H9 (cell line): Measurements from ENCODE around the gene CD209. TPM values are rescaled to one million over a fixed set of nuclear protein-coding genes. Genes with fewer than 3 reads are reported as not detected.

Experiments used
- DNase-seq: peaks from one replicate; pipeline ENCODE4 v3.0.0-alpha.2; 2017
- H2AFZ ChIP-seq: one replicate; pipeline ENCODE4 v1.6.1; 2013; ENCODE audit warnings: mild to moderate bottlenecking, low read length, control low read depth, moderate library complexity
- H2AK5ac ChIP-seq: 2 replicates; pipeline ENCODE4 v1.6.1; 2013; ENCODE audit warnings: low read length, control low read depth, mixed read lengths; ENCODE audit not compliant: insufficient read length
- H2BK120ac ChIP-seq: one replicate; pipeline ENCODE4 v1.6.1; 2013; ENCODE audit warnings: low read depth, mild to moderate bottlenecking, low read length, control low read depth, inconsistent platforms; ENCODE audit not compliant: poor library complexity, severe bottlenecking
- H2BK12ac ChIP-seq: 2 replicates; pipeline ENCODE4 v1.6.1; 2013; ENCODE audit warnings: low read length, control low read depth, mixed read lengths, low read depth; ENCODE audit not compliant: insufficient read length
- H2BK15ac ChIP-seq: 2 replicates; pipeline ENCODE4 v1.6.1; 2013; ENCODE audit warnings: low read depth, low read length, control low read depth
- H2BK20ac ChIP-seq: one replicate; pipeline ENCODE4 v1.6.1; 2013; ENCODE audit warnings: low read depth, mild to moderate bottlenecking, low read length, control low read depth, inconsistent platforms; ENCODE audit not compliant: poor library complexity, severe bottlenecking
- H2BK5ac ChIP-seq: 2 replicates; pipeline ENCODE4 v1.6.1; 2013; ENCODE audit warnings: low read length, control low read depth, mixed read lengths; ENCODE audit not compliant: insufficient read length
- H3K14ac ChIP-seq: 2 replicates; pipeline ENCODE4 v1.6.1; 2013; ENCODE audit warnings: low read length, control low read depth; ENCODE audit not compliant: insufficient read depth
- H3K18ac ChIP-seq: 2 replicates; pipeline ENCODE4 v1.6.1; 2013; ENCODE audit warnings: low read depth, mild to moderate bottlenecking, mixed read lengths, low read length, control low read depth; ENCODE audit not compliant: insufficient read length
- H3K23ac ChIP-seq: 2 replicates; pipeline ENCODE4 v1.6.1; 2013; ENCODE audit warnings: low read length, control low read depth, mixed read lengths, low read depth; ENCODE audit not compliant: insufficient read length
- H3K23me2 ChIP-seq: 2 replicates; pipeline ENCODE4 v1.6.1; 2013; ENCODE audit warnings: low read depth, mild to moderate bottlenecking, mixed read lengths, low read length, control low read depth; ENCODE audit not compliant: insufficient read length, poor library complexity, severe bottlenecking
- H3K27ac ChIP-seq: 2 replicates; pipeline ENCODE4 v1.5.1; 2013; ENCODE audit warnings: low read length, control low read depth, mixed read lengths, low read depth; ENCODE audit not compliant: insufficient read length
- H3K27me3 ChIP-seq: 2 replicates; pipeline ENCODE4 v1.6.1; 2013; ENCODE audit warnings: low read length, control low read depth, inconsistent platforms; ENCODE audit not compliant: insufficient read depth
- H3K4ac ChIP-seq: 2 replicates; pipeline ENCODE4 v1.6.1; 2013; ENCODE audit warnings: low read depth, mild to moderate bottlenecking, control low read depth, inconsistent platforms, low read length, moderate library complexity
- H3K4me1 ChIP-seq: 2 replicates; pipeline ENCODE4 v1.6.1; 2013; ENCODE audit warnings: low read length, control low read depth, inconsistent platforms; ENCODE audit not compliant: insufficient read depth
- H3K4me2 ChIP-seq: 2 replicates; pipeline ENCODE4 v1.6.1; 2013; ENCODE audit warnings: low read length, control low read depth, mixed read lengths; ENCODE audit not compliant: insufficient read length, insufficient read depth
- H3K56ac ChIP-seq: 2 replicates; pipeline ENCODE4 v1.6.1; 2013; ENCODE audit warnings: low read depth, mild to moderate bottlenecking, mixed read lengths, low read length, control low read depth; ENCODE audit not compliant: insufficient read length
- H3K79me1 ChIP-seq: 2 replicates; pipeline ENCODE4 v1.6.1; 2013; ENCODE audit warnings: low read depth, mild to moderate bottlenecking, moderate library complexity, low read length, control low read depth, inconsistent platforms; ENCODE audit not compliant: insufficient read depth, poor library complexity, severe bottlenecking
- H3K79me2 ChIP-seq: 2 replicates; pipeline ENCODE4 v1.6.1; 2013; ENCODE audit warnings: low read length, control low read depth, inconsistent platforms; ENCODE audit not compliant: insufficient read depth
- H3K9ac ChIP-seq: 2 replicates; pipeline ENCODE4 v1.6.1; 2013; ENCODE audit warnings: low read length, control low read depth, mixed read lengths; ENCODE audit not compliant: insufficient read length; ENCODE audit errors: extremely low read depth
- H3K9me3 ChIP-seq: one replicate; pipeline ENCODE4 v1.6.1; 2013; ENCODE audit warnings: low read depth, low read length, inconsistent platforms; ENCODE audit not compliant: control insufficient read depth
- H3T11ph ChIP-seq: one replicate; pipeline ENCODE4 v1.6.1; 2013; ENCODE audit warnings: mild to moderate bottlenecking, low read length, control low read depth, inconsistent platforms
- H4K20me1 ChIP-seq: one replicate; pipeline ENCODE4 v1.6.1; 2013; ENCODE audit not compliant: control insufficient read depth, insufficient read length, insufficient read depth
- H4K5ac ChIP-seq: 2 replicates; pipeline ENCODE4 v1.6.1; 2013; ENCODE audit warnings: low read depth, mild to moderate bottlenecking, mixed read lengths, low read length, control low read depth; ENCODE audit not compliant: insufficient read length
- H4K8ac ChIP-seq: replicated peaks from 2 replicates; pipeline ENCODE4 v1.6.1; 2013; ENCODE audit warnings: low read length, control low read depth, mixed read lengths, low read depth; ENCODE audit not compliant: insufficient read length
- H4K91ac ChIP-seq: 2 replicates; pipeline ENCODE4 v1.6.1; 2013; ENCODE audit warnings: low read depth, mild to moderate bottlenecking, moderate library complexity, mixed read lengths, low read length, control low read depth; ENCODE audit not compliant: insufficient read length
- H3K27ac Mint-ChIP-seq, 3 experiments: 2 replicates in 2 of 3; 3 replicates in 1 of 3; pipeline ENCODE4 v1.8.0; 2020 to 2021; ENCODE audit warnings: mixed read lengths in 3 of 3, mild to moderate bottlenecking in 1 of 3, moderate library complexity in 1 of 3
- H3K27me3 Mint-ChIP-seq: 2 replicates; pipeline ENCODE4 v1.8.0; 2021; ENCODE audit warnings: low read depth, mild to moderate bottlenecking, moderate library complexity, mixed read lengths
- H3K36me3 Mint-ChIP-seq, 3 experiments: 2 replicates in 2 of 3; 3 replicates in 1 of 3; pipeline ENCODE4 v1.8.0; 2020 to 2021; ENCODE audit warnings: low read depth in 3 of 3, mixed read lengths in 3 of 3; ENCODE audit not compliant: insufficient read depth in 1 of 3
- H3K4me1 Mint-ChIP-seq, 2 experiments: 2 replicates each; pipeline ENCODE4 v1.8.0; 2020; ENCODE audit warnings: mixed read lengths in 2 of 2
- H3K4me3 Mint-ChIP-seq, 2 experiments: 2 replicates in 1 of 2; 3 replicates in 1 of 2; pipeline ENCODE4 v1.8.0; 2020 to 2021; ENCODE audit warnings: mild to moderate bottlenecking in 2 of 2, mixed read lengths in 2 of 2, moderate library complexity in 1 of 2
- H3K9me3 Mint-ChIP-seq, 2 experiments: 2 replicates in 1 of 2; 3 replicates in 1 of 2; pipeline ENCODE4 v1.8.0; 2020; ENCODE audit warnings: mild to moderate bottlenecking in 2 of 2, mixed read lengths in 2 of 2, moderate library complexity in 1 of 2
- CTCF ChIP-seq: fragments of 200-600 bp; sonication (generic); conservative IDR thresholded peaks from 3 replicates; pipeline ENCODE4 v1.8.0; 2021; ENCODE audit warnings: antibody characterized with exemption, mild to moderate bottlenecking
- WGBS: extraction: QIAGEN DNeasy Blood & Tissue Kit; methylation state at CpG from one replicate; pipeline ENCODE4 v1.1.7; 2013; ENCODE audit warnings: missing lambda C conversion rate, low lambda C conversion rate, mixed read lengths; ENCODE audit not compliant: insufficient read length; ENCODE audit errors: extremely low coverage; 5-methylcytosine and 5-hydroxymethylcytosine counted together
- total RNA-seq: library from RNA; stranded (reverse); gene quantifications from 2 replicates; pipeline ENCODE4 v1.2.1, GENCODE V29; 2021

The CD209 gene
- total RNA-seq, 1 experiment from 2014 or later: not detected

- Histone ChIP-seq H3K9ac (no peak overlapping the region), H2BK5ac (no peak overlapping the region), H2BK120ac (no peak overlapping the region), H3K79me1 (no peaks in the 10 kb centered on the region), H2AFZ (no peak overlapping the region), H3K4me2 (no peak overlapping the region), H2BK15ac (no peak overlapping the region), H4K20me1 (no peaks in the 10 kb centered on the region), H2BK20ac (no peak overlapping the region), H3K79me2 (no peaks in the 10 kb centered on the region), H3K18ac (no peak overlapping the region), H3K27ac (no peak overlapping the region), H3K14ac (peak overlapping the region; percentile 47; the same call in 1 of the 2 replicates), H3K27me3 (no peaks in the 10 kb centered on the region), H4K91ac (no peak overlapping the region), H2BK12ac (no peak overlapping the region), H3K23ac (no peak overlapping the region), H3K56ac (no peak overlapping the region), H3K9me3 (no peaks in the 10 kb centered on the region), H2AK5ac (no peak overlapping the region), H4K8ac (no peak overlapping the region), H4K5ac (no peak overlapping the region), H3K4ac (no peak overlapping the region), H3K23me2 (no peaks in the 10 kb centered on the region), H3T11ph (no peak overlapping the region), H3K4me1 (no peaks in the 10 kb centered on the region)
- TF ChIP-seq CTCF: no peak
- DNase-seq: no peak
- peaks cover 9 to 13% of the 10 kb centered on the region in 2 experiments for H3K4me1 Mint-ChIP-seq
- no peaks in the 10 kb centered on the region for H3K36me3 Mint-ChIP-seq
- H3K27ac Mint-ChIP-seq: peak overlapping the region in 1 of 3 experiments; percentile 8; a peak in 2 of 7 replicates
- no peaks in the 10 kb centered on the region for H3K9me3 Mint-ChIP-seq
- H3K27me3 Mint-ChIP-seq: peaks cover 64% of the 10 kb centered on the region
- no peak overlapping the region for H3K4me3 Mint-ChIP-seq
- no CpG with 5 or more reads among the region's 5 CpGs for WGBS
Measured at GRCh38 chr19:7778081-7778480, 30.7 kb upstream of the CD209 start.
